ENCODE measurements around the gene PRKAG2.
"Not testable (repeated sequence)": the region's sequence is repeated elsewhere in the genome, so short reads cannot be mapped to it uniquely, and the experiment has no call there.

Gene PRKAG2

DNA sequence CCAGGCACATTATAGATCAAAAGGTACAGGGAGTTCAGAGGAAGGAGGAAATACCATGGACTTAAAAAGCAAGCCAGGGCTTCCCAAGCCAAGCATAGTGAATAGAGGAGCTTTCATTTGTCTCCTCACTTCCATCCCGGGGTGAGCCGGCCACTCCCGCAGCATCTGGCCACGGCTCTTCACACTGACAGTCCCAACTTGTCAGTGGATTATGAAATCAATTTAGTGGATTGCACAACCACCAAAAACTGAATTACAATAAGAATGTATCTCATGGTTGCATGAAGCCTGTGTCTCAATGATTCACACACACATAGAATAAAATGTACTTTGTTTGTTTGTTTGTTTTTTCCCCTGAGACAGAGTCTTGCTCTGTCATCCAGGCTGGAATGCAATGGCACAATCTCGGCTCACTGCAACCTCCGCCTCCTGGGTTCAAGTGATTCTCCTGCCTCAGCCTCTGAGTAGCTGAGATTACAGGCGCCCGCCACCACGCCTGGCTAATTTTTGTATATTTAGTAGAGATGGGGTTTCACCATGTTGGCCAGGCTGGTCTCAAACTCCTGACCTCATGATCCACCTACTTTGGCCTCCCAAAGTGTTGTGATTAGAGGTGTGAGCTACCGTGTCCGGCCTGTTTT lies 79.1 kb downstream of the PRKAG2 start:
- not testable (repeated sequence) for DNase-seq

DNA sequence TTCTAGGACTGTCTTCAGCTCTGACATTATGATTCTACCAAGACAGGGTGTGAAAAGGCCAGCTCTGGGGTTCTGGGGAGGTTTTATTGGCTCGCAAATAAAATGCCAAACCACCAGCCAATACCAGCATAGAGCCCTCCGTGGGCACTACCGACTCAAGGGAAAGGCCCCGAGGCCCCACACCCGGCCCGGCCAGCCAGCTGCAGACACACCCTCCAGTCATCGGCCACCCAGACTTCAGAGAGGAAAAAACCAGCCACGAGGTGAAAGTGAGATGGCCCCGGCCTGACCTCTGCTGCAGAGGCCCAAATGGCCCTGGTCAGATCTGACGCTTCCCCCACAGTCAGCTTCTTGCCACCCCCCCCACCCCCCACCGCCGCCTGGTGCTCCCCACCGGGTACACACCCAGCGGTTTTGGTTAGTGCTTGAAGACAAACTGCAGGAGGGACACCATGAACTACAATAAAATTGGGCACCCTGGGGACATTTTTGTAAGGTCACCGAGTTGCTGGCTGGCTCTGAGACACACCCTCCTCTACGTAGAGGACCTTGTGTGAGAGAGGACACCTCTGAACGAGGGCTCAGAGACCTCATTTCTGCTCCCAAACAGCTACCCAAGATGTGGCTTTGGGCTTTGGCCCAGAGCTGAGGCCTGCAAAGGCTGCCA lies 79.9 kb downstream of the PRKAG2 start:
- no peak for DNase-seq

DNA sequence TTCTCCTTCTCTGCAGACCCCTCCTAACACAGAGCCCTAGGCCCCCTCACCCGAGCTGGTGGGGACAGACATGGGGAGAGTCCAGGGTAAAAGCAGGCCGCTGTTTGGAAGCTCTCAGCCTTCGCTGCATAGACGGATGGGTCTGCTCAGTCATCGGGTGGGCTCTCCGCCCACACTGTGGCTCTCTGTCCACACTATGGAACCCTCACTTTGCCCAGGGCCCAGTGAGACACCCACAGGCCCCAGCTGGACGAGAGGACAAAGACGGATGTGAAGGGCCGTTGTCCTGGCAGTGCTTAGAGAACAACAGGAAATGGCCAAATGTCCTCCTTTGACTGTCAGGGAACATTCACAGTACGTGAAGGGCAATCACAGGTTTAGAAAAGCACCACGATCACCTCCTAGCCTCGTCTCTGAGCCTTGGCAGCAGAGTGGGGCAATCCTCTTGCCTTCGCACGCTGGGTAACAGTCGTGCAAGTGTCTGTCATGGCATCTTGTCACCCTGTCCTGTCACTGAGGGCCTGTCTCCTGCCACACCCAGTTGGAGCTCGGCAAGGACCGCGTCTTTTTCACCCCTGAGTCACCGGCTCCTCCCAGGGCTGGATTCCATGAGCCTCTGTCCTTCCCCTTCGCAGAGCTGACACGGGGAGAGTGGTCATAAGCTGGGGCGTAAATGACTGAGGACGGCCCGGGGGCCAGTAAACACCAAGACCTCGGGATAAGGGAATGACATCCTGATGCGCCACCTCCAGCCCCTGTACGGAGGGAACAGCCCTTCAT lies 80.6 kb downstream of the PRKAG2 start:
- DNase-seq, result no peak

DNA sequence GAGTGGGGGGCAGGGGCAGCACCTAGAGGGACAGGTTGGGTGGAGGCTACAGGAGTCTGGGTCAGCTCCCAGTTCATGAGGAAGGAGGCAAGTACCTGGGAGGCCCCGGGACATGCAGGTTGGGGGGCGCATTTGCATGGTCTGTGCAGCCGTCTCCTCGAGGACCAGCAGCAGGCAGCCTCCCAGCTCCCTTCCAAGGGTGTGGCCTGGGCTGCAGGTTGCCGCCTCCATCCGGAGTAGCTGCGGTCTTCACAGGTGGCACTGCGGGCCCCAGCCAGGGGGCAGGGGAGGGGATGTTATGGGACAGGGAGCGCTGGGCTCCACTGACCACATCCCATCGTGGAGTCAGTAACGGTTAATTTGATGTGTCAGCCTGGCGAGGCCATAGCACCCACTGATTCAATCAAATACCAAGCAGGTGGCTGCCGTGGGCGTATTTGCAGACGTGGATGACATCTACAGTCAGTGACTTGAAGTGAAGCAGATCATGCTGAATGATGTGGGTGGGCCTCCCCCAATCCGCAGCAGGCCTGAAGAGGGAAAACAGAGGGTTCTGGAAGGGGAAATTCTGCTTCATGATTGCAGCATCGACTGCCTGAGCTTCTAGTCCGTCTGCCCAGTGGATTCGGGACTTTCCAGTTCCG lies 81.6 kb downstream of the PRKAG2 start:
- peak; percentile 74 to 82 for DNase-seq

DNA sequence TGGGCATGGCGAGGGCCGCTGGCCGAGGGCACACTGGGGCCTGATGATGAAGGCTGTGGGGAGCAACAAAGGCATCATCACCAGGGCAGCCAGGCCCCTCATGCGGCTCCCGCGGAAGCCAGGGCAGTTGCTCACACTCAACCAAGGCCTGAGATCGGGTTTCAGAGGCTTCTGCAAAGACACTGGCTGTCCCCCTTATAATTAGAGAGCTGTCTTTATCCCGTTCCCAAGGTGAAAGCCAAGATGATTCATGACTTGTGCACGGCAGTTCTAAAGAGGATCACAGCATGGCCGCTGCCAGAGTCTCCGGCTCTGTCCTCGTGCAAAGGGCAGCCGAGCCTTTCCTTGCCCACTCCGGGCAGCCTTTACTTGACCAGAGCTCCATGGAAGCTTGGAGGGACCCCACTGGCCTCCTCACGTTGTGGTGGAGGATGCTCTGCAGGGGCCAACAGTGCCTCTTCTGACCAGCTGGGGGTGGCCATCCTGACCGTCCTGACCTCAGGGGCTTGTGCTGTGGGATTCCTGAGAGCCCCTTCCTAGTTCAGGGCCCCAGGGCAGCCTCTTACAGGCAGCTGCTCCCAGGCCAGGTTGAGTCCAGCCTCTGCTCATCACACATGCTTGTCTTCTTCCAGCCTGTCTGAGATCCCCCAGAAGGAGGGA lies 82.3 kb downstream of the PRKAG2 start:
- no peak for DNase-seq

DNA sequence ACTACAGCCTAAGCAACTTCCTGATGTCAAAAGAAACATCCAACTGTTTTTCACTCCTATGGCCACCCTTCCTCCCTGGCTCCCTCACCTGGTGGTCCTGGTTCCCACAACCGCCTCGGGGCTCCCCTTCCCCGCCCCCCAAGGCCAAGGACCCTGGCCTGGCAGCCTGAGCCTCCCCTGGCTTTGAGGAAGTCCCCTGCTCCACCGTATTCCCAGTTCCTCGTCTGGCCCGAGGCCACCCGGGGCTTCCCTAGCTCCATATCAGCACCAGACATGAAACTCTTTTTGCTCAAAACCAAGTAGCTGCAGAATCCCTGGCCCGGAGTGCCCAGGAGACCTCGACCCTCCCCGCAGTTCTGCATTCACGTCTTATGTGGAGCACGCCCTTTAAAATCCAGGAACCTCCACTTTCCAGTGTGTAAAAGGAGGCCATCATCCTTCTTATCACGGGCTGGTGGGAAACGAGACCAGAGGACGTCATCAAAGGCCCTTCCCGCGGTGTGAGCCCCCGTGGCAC lies 82.9 kb downstream of the PRKAG2 start:
- DNase-seq, result no peak

DNA sequence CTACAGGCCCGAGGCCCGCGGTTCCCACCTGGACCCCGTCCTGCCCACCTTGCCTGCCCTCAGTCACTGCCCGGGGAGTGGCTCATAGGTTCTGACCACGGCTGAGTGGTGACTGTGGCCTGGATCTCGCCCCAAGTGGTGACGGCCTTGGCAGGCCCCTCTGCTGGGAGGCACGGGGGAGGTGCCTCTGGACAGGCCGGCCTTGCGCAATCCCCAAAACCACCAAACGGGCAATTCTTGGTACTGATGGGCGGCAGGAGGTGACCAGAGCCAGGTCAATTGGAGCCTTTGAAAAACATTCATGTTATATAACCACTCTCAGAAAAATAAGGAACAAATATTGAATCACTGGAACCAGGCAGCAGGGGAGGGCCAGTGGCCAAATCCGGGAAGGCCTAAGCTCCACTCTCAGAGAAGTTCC lies 83.4 kb downstream of the PRKAG2 start:
- no peak for DNase-seq

DNA sequence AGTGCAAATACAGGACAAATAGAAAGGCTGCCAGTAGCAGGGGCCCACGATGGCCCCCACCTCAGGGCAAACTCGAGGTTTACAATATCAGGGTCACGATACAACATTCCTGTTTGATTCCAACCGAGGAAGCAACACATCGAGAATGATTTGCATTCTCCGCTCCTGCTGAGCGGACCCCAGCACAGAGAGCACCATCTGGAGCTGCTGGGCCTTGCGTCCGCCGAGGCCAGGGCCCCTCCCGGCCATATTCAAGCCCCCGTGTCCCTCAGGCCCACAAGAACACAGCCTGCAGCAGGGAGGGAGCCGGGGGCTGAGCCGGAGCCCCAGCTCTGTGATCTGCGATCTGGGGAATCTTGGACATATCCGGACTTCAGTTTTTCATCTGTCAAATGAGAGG lies 84.3 kb downstream of the PRKAG2 start:
- no peak for DNase-seq

DNA sequence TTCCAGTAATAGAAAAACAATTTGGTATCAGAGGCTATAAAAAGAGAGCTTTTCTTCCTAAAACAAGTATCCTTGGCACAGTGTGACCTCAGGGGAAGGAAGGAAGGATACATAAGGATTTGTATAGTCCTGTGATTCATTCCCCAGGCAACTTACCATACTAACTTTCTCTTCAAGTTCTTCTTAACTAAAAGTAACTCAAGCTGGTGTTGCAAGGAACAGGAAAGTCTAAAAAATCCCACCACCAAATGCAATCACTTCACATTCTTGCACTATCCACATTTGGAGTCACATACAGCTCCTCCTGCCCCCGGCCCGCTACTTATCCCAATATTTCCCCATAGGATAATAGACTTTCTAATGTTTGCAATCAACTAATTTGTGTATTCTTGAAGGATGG lies 84.8 kb downstream of the PRKAG2 start:
- DNase-seq, result no peak

DNA sequence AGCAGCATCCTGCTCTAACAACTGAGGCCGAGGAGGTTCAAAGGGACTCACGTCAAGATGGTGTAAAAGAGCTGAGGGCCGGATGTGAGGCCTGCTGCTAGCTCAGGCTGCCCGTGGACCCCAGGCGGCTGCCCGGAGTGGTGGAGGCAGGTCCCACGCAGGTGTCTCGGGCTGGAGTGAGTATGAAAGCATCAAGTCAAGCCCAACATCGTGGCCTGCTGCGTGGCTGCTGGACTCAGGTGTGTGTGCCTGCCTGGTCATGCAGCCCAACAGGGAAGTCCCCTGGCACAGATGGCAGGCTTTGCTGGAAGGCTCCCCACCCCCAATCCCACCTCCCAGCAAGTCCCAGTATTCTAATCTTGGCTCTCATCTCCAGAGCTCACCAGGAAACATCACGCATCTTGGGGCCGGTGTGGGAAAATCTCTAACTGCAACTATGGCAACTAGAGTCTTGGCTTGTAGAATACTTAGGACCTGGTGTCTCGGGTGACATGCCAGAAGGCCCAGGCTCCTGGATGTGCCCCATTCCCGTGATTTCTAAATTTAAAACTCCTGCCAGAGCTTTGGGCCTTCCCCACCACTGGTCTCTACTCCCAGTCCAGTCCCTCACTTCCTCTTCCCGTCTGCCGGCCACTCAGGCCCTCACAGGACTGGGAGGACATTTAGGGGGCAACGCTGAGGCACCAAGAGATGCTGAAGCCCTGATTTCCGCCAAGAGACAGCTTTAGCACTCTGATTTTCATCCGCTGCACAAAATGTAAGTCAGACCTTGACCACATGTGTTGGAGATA lies 85.9 kb downstream of the PRKAG2 start:
- no peak for DNase-seq

DNA sequence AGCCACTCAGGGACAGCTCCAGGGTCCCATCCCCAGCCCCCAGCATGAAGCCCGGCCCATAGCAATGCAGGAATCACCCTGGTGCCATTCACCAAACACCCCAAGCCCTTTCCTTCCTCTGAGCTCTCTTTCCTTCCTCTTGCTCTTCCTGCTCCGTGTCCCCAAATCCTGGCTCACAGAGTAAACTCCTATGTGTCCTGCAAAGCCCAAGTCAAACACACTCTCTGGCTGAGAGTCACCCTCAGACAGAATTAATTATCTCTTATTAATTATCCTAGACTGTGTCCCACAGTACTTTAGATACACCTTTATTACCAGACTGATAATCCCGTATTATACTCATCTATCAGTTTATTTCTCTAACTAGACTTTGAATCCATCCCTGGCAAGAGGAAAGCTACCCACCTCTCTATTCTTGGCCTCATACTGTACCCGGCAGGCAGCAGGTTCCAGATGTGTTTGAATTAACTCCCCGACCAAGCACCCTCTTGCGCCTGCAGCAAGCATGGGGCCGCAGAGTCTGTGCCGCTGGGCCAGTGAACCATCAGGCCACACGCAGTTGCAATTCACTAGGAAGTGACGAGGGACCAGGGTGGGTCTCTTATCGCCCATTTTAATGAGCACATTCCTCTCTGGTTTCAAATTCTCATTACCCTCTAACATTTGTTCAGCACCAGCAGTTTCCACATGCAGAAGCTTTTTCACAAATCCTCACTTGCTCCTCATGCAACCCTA lies 86.7 kb downstream of the PRKAG2 start:
- DNase-seq, result no peak

DNA sequence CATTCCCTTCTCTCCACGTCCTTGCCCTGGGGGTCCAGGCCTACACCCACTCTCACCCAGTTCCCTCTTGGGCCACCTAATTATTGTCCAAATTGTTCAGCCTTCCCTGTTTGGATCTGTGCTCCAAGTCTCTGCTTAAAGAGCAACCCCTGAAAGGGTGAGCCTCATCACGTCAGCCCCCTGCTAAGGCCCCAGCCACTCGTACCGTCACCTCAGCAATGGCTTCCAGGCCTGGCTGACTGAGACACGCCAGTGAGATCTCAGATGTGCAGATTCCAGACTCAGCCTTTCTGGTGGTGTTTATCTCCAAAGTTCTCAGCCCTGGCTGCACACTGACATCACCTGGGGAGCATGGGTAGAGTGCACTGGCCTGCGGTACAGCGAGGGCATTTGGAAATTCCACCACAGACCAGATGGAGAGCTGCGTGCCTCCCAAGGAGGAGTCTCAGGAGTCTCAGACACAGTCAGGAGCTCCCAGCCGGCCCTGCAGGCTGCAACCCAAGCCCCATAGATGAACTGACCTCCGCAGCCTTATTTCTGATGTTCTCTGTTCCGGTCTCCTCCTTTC lies 87.5 kb downstream of the PRKAG2 start:
- no peak for DNase-seq

DNA sequence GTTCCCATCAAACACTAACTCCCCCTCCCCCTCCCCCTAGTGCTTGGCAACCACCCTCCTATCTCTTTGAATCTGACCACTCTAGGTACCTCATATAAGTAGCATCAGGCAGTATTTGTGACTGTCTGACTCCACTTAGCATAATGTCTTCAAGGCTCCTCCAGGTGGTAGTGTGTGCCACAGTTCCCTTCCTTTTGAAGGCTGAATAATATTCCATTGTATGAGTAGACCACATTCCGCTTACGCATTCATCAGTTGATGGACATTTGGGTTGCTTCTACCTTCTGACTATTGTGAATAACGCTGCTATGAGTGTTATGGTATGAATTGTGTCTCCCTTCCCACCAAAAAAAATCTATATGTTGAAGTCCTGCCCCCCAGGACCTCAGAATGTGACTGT lies 89.6 kb downstream of the PRKAG2 start:
- no peak for DNase-seq

DNA sequence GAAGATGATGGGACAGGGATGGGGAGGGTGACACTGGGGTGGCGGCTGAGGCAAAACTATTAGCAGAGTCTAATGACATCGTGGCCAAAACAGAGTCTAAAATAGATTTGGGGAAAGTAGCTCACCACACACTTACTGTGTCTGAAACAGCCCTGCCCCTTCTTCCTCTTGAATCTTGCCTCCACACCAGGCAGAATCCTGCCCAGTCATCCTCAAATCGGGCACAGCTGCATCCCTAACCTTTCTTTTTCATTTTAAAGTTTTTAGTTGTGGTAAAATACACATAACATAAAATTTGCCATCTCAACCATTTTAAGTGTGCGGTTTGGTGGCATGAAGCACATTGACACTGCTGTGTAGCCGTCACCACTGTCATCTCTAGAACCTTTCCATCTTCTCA lies 90.0 kb downstream of the PRKAG2 start:
- no peak for DNase-seq

DNA sequence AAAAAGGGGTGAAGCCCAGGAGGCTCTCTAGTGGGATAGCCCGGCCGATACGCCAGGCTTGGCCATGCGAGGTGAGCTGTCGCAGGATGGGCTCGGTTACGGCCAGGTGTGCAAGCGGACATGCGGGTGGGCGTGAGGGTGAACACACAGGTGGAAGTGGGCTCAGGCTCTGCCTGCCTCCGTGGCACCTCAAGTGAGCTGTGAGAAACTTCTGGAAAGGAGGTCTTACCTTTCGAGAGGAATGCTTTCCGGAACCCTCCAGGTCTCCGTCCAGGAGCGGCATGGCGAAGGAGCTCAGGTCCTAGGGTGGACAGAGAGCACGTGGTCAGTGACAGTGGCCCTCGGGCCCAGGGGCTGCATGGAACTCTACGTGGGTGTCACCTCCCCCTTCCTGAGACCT lies 90.7 kb downstream of the PRKAG2 start:
- DNase-seq, result no peak

DNA sequence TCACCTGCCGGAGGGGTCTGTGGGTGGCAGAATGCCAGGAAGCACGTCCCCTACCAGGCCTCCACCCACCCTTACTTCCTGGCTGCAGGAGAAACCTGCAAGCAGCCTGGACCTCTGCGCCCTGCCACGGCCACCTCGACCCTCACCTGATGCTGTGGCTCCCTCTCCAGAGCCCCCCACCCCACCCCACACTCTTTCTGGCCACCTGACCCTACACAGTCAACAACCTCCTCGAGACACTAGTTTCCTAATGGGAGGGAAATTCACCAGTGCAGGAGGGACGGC lies 91.3 kb downstream of the PRKAG2 start:
- no peak for DNase-seq

DNA sequence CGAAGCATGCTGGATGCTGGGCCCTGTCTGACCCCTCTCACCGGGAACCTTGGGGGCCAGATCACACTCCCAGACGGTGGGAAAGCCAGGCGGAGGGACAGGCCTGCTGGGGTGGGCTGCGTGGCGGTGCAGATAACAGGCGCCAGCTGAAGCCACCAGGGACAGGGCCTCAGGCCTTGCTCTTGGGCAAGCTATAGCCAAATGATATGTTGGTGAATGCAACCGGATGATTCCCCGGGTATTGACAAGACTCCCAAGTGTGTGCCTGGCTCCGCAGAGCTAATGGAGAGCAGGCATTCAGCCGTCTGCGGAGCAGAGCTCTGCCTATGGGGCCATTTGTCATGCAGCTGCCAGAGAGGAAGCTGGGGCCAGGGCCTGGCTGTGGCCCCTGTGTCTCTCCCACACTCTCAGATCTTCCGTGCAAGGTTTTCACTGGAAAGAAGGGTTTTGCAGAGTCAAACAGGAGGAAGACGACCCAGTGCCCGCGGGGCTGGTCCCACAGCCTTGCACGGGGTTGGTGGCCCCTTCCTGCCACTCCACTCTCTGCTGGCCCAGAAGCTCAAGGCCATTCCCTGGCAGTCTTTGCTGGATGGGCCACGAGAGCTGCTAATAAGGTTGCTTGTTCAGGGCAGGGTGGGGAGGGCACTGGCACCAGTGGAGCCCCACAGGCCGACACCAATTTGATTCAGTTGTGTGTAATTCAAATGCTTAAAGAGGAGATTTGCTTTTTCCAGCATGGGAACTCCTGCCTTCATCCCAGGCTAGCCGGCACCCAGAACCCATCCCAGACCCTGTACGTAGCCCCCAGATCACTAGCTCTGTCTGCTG lies 91.8 kb downstream of the PRKAG2 start:
- no peak for DNase-seq

DNA sequence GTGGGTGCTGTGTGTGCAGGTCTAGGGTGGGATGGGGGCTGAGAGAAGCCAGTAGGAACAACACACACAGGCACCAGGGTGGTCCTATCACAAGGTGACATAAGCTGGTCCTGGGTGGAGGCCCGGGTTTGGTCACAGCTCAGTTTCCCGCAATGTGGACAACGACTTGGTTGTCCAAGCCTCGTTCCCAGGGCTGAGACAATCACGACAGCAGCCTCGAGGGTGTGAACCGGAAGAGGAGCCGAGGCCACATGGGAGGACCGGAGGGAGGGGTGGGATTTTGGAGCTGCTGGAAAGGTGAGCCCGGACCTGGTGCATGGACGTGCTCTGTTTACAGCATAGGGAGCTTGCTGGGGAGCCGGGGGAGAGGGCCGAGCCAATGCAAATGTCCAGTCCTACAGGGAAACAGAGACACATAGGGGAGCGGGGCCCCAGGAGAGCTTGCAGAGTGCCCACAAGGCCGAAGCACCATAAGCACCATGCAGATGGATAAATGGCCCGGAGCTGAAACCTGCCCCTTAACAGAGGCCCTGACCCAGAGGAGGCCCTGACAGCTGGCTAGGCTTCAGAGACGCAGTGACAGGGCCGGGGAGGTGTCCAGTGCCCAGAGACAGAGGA lies 92.8 kb downstream of the PRKAG2 start:
- no peak for DNase-seq

DNA sequence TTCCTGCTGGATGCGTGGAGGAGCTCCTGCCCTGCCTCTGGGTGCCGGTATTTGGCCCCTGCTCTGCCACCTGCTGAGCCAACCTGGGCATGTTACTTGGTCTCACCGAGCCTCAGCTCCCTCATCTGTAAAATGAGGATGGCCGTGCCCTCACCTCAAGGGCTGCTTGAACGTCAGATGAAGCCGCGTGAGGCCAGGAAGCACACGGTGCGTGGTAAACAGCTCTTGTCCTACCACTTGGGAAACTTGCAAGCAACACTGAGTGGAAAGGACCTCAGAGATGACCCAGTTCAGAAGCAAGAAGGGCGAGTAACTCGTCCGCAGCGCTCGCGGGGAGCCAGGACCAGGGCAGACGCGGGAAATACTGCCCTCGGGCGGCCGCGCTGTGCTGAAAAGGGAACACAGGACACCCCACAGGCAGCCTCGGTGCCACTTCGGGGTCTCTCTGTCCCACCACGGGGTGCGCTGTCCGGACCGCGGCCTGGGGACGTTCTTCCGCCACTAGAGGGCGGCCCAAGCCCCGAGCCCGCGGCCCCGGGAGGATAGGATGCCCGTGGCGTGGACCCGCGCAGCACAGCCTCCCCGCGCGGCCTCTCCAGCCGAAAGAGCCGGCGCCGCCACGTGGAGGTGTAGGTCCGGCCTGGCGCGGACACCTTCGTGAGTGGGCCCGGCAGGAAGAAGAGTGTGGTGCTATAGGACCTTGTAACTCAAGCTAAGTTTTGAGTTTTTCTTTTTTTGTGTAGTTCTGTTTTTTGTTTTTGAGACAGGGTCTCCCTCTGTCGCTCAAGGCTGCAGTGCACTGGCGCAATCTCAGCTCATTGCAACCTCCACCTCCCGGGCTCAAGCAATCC lies 94.1 kb downstream of the PRKAG2 start:
- peak; percentile 63 to 65 for DNase-seq
